Lower lobe of right lung (tissue), 2 donors: Measurements from ENCODE around the gene SLC30A7. TPM values are rescaled to one million over a fixed set of nuclear protein-coding genes. Genes with fewer than 3 reads are reported as not detected.
A peak's percentile ranks its signal among the peaks of the same experiment; 100 is the strongest.

Experiments
- ATAC-seq, 2 donors: fragments of 200-7000 bp; cut with Tn5 transposase; one replicate each; pipeline ENCODE4 v1.9.1; 2020 to 2022; ENCODE audit warnings: mild to moderate bottlenecking in 2 of 2, moderate library complexity in 2 of 2
- DNase-seq: peaks from one replicate; pipeline ENCODE4 v3.0.0-alpha.2; 2020
- H3K27ac ChIP-seq: fragments of 200-600 bp; one replicate; pipeline ENCODE4 v1.8.0; 2022
- H3K27me3 ChIP-seq: fragments of 200-600 bp; one replicate; pipeline ENCODE4 v1.8.0; 2022; ENCODE audit warnings: low read depth
- H3K36me3 ChIP-seq: fragments of 200-600 bp; one replicate; pipeline ENCODE4 v1.8.0; 2022; ENCODE audit warnings: mild to moderate bottlenecking
- H3K4me1 ChIP-seq: fragments of 200-600 bp; one replicate; pipeline ENCODE4 v1.8.0; 2022
- H3K4me3 ChIP-seq: fragments of 200-600 bp; one replicate; pipeline ENCODE4 v1.8.0; 2022; ENCODE audit warnings: mild to moderate bottlenecking
- H3K9me3 ChIP-seq: fragments of 200-600 bp; one replicate; pipeline ENCODE4 v1.8.0; 2022
- intact Hi-C: fragments of 100-400 bp; cut with DNase I; formaldehyde crosslinking; loops from one replicate; pipeline ENCODE4 v1.11.0; 2022
- total RNA-seq: library from RNA; stranded (reverse); fragmentation: NEBNext Ultra II Directional; extraction: Animal tissue kit (Norgen Biotek cat#: 25700); gene quantifications from one replicate; pipeline ENCODE4 v1.2.1, GENCODE V29; 2021
- TF ChIP-seq, protein P1 (sequence below): fragments of 200-600 bp; IDR thresholded peaks from one replicate; pipeline ENCODE4 v1.8.0; 2022; ENCODE audit warnings: antibody characterized with exemption, mild to moderate bottlenecking
- donor health status: DM: no; HTN: yes; CAD: no; lungs with severe emphysema.

SLC30A7 gene
- total RNA-seq, 1 donor from 2014 or later = 35.6 TPM

DNA sequence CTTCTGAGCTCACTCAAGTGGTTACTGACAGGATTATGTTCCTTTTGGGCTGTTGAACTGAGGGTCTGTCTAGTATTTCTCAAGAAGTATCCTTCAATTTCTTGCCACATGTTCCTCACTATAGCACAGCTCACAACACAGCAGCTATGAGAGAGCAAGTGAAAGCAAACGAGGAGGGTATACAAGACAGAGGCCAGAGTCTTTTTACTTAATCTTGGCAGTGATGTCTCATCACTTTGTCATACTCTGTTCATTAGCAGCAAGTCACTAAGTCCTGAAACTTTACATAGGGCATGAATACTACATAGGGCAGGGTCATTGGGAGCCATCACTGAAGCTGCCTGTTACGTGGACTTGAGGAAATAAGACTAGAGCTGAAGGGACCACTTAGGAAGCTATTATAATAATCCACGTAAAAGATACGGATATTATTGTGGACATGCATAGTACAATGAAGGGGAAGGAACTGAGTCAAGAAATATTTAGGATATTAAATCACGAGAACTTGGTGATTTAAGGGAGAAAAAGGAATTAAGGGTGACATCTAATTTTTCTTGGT, 63.7 kb downstream of the SLC30A7 start:
- peak in 1 of 2 donors; percentile 54 for ATAC-seq
- no peaks in the 10 kb centered on the region for H3K27me3 ChIP-seq
- intact Hi-C loops = no loop called here
- H3K4me3 ChIP-seq = no peak overlapping the region
- H3K36me3 ChIP-seq = no peaks in the 10 kb centered on the region
- TF ChIP-seq, protein P1, sequence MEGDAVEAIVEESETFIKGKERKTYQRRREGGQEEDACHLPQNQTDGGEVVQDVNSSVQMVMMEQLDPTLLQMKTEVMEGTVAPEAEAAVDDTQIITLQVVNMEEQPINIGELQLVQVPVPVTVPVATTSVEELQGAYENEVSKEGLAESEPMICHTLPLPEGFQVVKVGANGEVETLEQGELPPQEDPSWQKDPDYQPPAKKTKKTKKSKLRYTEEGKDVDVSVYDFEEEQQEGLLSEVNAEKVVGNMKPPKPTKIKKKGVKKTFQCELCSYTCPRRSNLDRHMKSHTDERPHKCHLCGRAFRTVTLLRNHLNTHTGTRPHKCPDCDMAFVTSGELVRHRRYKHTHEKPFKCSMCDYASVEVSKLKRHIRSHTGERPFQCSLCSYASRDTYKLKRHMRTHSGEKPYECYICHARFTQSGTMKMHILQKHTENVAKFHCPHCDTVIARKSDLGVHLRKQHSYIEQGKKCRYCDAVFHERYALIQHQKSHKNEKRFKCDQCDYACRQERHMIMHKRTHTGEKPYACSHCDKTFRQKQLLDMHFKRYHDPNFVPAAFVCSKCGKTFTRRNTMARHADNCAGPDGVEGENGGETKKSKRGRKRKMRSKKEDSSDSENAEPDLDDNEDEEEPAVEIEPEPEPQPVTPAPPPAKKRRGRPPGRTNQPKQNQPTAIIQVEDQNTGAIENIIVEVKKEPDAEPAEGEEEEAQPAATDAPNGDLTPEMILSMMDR = no peak
- peaks cover 9% of the 10 kb centered on the region for H3K4me1 ChIP-seq
- no peaks in the 10 kb centered on the region for H3K9me3 ChIP-seq
- no peak for DNase-seq
- no peak overlapping the region for H3K27ac ChIP-seq

DNA sequence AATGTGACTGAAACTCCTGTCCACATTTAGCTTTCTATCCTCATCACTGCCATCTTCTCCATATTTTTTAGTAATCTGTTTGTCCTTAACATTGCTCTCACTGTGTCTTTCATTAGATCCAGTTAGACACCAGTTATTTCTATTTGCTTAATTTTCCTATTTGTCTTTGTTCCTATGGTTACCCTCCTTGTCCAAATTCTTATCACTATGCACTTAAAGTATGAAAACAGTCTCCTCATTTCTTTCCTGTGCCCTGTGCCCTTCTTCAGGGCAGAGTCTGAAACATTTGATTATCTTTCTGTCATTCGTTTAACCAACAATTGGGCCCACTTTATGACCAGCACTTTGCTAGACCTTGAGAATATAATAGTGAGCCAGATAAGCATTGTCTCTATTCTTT, 64.2 kb downstream of the SLC30A7 start:
- TF ChIP-seq, protein P1 = no peak

DNA sequence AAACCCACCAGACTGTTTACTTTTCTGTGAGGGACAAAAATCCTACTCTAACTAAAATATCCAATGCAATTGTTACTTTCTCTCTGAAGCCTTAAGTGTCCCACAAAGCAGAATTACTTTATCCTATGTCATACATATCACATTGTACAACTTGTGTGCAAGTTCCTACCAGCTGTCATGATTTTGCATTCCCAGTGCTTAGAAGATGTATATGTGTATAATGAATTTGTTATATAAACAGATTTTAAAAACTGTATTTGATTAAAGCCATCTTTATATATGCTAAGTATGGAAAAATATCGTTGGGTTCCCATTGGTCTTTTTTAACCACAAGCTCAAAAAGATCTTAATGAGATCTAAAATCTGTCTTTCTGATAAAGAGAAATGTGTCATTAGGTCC, 72.7 kb downstream of the SLC30A7 start:
- no peak for ATAC-seq
- intact Hi-C loops = no loop called here
- no peak for DNase-seq
- Histone ChIP-seq H3K27me3 (no peaks in the 10 kb centered on the region), H3K4me1 (no peaks in the 10 kb centered on the region), H3K9me3 (no peaks in the 10 kb centered on the region), H3K36me3 (peaks cover 24% of the 10 kb centered on the region), H3K27ac (no peak overlapping the region), H3K4me3 (no peak overlapping the region)
- TF ChIP-seq, protein P1 = no peak

More for the DNA sequence above, 64.2 kb downstream of the SLC30A7 start:
- no peak overlapping the region for H3K4me3 ChIP-seq
- DNase-seq (no peak), ATAC-seq (peak in 1 of 2 donors; percentile 69)
- H3K27me3 ChIP-seq = no peaks in the 10 kb centered on the region
- no peaks in the 10 kb centered on the region for H3K9me3 ChIP-seq
- intact Hi-C loops = no loop called here
- H3K27ac ChIP-seq = no peak overlapping the region
- H3K36me3 ChIP-seq = no peaks in the 10 kb centered on the region
- H3K4me1 ChIP-seq = peaks cover 8% of the 10 kb centered on the region

DNA sequence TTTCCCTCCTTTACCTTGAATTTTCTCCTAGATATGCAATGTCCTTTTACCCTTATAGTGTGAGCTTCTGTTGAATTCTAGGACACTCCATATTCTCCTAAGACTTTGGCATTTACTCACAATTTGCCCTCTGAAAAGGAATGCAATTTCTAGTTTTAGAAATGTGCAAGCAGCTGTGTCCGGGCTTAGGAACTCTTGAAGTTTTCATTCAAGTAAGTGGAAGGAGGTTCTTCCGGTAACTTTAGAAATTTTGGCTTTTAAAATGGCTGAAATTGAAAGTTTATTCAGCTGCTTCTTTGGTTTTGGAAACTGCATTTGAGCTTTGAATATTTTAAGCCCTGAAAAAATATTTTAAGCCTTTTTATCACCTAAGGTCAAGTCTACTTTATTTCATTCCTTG, 73.4 kb downstream of the SLC30A7 start:
- no peaks in the 10 kb centered on the region for H3K27me3 ChIP-seq
- DNase-seq (no peak), ATAC-seq (peak in 1 of 2 donors; percentile 16)
- H3K4me1 ChIP-seq = no peaks in the 10 kb centered on the region
- H3K4me3 ChIP-seq = no peak overlapping the region
- peaks cover 24% of the 10 kb centered on the region for H3K36me3 ChIP-seq
- H3K27ac ChIP-seq = peak overlapping the region; percentile 15
- intact Hi-C loops = no loop called here
- TF ChIP-seq, protein P1 = no peak
- H3K9me3 ChIP-seq = no peaks in the 10 kb centered on the region

DNA sequence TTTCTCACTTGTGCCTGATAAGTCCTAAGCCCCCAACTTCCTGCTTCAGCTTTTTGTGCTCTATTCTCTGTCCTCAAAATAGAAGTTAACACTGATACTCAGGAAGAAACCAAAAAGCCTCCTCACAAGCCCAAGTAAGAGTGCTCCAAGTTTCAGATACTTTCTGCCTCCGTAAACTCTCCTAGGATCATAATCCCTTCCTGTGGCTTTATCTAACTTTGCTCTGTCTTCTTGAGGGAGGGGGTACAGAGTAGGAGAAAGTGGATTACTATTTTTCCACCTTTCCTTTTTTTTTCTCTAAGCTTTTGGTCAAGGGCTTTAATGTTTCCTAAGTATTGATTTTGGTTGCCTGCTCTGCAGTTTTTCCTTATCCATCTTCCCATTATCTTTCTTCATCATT, 75.1 kb downstream of the SLC30A7 start:
- intact Hi-C loops = no loop called here
- no peak for ATAC-seq
- Histone ChIP-seq H3K4me3 (no peak overlapping the region), H3K27me3 (no peaks in the 10 kb centered on the region), H3K9me3 (no peaks in the 10 kb centered on the region), H3K4me1 (no peaks in the 10 kb centered on the region), H3K27ac (no peak overlapping the region), H3K36me3 (peaks cover 29% of the 10 kb centered on the region)
- TF ChIP-seq, protein P1 = no peak
- no peak for DNase-seq
